NCI-H446 treated with DMSO at 0.1 percent for 48 hours (cell line): Measurements from ENCODE around the gene SCAMP3.
A peak's percentile ranks its signal among the peaks of the same experiment; 100 is the strongest.
"Not testable (repeated sequence)": the region's sequence is repeated elsewhere in the genome, so short reads cannot be mapped to it uniquely, and the experiment has no call there.

Experiments
- DNase-seq: peaks from one replicate; lab custom pipeline; 2025; lab: John Stamatoyannopoulos, UW

Gene SCAMP3

GRCh38 chr1:155254228-155254713, 7.9 kb downstream of the SCAMP3 start:
- no peak for DNase-seq

- no peak for DNase-seq
These were observed 8.4 kb downstream of the SCAMP3 start for GRCh38 chr1:155253797-155254196.

GRCh38 chr1:155253208-155253607, 9.0 kb downstream of the SCAMP3 start:
- no peak for DNase-seq

GRCh38 chr1:155251566-155251965, 10.6 kb downstream of the SCAMP3 start:
- no peak for DNase-seq

GRCh38 chr1:155250633-155251449, 11.3 kb downstream of the SCAMP3 start:
- peak; percentile 86 for DNase-seq

- DNase-seq = no peak
These were observed 11.9 kb downstream of the SCAMP3 start for GRCh38 chr1:155250246-155250632.

GRCh38 chr1:155247667-155248553, 14.2 kb downstream of the SCAMP3 start:
- no peak for DNase-seq

DNA sequence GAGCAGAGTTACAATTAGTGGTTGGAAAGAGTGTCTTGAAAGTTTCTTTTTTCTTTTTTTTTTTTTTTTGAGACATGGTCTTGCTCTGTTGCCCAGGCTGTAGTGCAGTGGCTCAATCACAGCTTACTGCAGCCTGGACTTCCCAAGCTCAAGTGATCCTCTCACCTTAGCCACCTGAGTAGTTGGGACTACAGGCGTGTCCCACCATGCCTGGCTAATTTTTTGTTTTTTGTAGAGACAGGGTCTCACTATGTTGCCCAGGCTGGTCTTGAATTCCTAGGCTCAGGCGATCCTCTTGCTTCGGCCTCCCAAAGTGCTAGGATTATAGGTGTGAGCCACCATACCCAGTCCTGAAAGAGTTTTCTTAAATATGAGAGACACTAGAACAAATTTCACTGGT, 15.4 kb downstream of the SCAMP3 start:
- DNase-seq = not testable (repeated sequence)

DNA sequence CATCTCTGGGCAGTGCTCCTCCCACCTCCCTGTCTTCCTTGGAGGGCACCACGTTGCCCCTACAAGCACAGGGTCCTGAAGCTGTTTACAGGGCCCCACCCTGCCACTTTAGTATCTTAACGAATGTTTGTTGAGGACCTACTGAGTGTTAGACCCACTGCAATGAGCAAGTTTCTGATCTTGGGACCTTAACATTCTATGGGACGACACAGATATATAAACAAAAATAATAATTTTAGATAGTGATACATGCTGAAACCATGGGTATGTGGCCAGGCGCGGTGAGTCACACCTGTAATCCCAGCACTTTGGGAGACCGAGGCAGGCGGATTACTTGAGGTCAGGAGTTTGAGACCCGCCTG, 17.0 kb downstream of the SCAMP3 start:
- DNase-seq = no peak

DNA sequence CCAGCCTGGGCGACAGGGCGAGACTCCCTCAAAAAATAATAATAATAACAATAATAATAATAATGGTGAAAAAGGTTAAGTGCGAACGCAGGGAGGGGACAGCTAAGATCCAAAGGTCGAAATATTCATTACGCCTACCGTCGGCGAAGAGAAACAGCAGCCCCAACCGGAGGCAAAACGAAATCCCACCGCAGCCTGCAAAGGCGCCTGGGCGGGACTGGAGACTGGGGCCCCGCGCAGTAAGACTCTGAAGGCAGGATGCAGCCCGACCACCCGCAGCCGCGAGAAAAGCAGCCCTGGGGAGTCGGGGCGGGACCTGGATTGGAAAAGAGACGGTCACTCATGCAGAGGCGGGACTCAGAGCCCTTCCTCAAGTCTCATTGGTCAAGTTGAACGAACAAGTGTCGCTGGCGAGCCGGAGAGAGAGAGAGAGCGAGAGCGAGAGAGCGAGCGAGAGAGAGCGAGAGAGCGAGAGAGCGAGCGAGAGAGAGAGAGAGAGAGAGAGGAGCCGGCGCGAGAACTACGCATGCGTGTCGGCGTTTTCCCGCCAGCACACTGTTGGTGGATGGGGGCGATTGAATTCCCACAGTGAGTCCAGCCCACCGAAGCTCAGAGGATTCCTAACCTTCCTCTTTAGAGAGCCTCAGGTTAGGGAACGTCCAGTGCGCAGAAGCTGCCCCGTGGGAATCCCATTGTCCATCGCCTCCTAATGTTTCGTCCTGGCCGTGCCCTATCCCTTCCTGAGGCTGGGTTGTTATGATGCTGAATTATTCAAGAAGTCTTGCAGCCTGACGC, 17.6 kb downstream of the SCAMP3 start:
- DNase-seq = peak; percentile 99

- DNase-seq = no peak
These were observed 19.3 kb downstream of the SCAMP3 start for GRCh38 chr1:155242805-155243358.

- DNase-seq = no peak
These were observed 20.3 kb downstream of the SCAMP3 start for GRCh38 chr1:155241841-155242264.

- peak; percentile 71 for DNase-seq
These were observed 21.0 kb downstream of the SCAMP3 start for GRCh38 chr1:155241069-155241679.

- DNase-seq = no peak
These were observed 25.7 kb downstream of the SCAMP3 start for GRCh38 chr1:155236451-155236850.

- not testable (repeated sequence) for DNase-seq
These were observed 26.8 kb downstream of the SCAMP3 start for GRCh38 chr1:155235375-155235774.

GRCh38 chr1:155233502-155233901, 28.7 kb downstream of the SCAMP3 start:
- DNase-seq = not testable (repeated sequence)

DNA sequence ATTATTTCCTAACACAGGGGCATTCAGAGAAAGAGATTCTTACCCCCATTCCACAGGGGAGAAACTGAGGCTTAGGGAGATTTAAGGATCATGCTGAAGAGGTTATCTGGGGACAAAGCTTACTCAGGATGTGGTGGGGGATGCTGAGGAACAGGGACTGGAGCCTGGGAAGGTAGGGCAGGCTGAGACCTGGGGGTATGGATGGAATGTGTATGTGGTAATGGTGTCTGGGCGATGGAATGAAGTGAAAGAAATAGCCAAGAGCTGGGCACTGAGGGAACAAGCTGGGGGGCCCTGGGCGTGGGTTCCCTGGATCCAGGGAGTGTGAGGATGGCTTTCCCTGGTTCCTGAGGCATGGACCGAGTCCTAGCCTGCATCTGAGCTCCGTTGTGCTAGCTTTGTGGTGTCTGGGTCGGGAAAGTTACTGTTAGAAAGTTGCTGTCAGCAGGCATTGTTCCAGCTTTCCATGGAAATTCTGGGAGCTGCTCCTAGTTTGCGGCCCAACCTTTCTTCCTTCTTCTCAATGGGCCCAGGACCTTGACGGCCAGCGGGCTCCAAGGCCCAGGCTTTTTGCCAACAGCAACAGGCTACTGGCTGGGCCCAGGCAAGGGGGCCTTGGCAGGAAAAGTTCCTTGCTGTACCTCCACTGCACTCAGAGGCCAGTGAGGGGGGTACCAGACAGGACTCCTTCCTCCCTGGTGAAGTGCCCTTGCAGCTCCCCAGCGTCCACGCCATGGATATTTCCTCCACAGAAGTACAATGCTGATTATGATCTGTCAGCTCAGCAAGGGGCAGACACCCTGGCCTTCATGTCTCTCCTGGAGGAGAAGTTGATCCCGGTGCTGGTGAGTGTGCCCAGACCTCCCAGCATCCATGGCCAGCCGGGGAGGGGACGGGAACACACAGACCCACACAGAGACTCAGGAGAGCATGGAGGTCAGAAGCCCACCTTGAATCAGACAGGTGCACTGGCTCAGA, 29.9 kb downstream of the SCAMP3 start:
- DNase-seq = not testable (repeated sequence)

- not testable (repeated sequence) for DNase-seq
These were observed 30.9 kb downstream of the SCAMP3 start for GRCh38 chr1:155231302-155231701.

DNA sequence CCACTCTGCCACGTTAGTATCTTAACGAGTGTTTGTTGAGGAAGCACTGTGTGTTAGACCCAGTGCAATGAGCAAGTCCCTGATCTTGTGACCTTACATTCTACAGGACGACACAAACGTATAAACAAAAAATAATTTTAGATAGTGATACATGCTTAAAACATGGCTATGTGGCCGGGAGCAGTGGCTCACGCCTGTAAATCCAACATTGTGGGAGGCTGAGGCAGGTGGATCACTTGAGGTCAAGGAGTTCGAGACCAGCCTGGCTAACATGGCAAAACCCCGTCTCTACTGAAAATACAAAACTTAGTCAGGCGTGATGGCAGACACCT, 34.1 kb downstream of the SCAMP3 start:
- no peak for DNase-seq
